Medulla oblongata (tissue), 1 donor: ENCODE results near the gene PGA4.
"Not testable (repeated sequence)": the region's sequence is repeated elsewhere in the genome, so short reads cannot be mapped to it uniquely, and the experiment has no call there.

ENCODE experiments used
- DNase-seq: peaks from one replicate; pipeline ENCODE4 v3.0.0-alpha.2; 2015; ENCODE audit errors: extremely low spot score

The PGA4 gene

GRCh38 chr11:61250796-61251765 is 28.9 kb downstream of the PGA4 start:
- DNase-seq: not testable (repeated sequence)

- DNase-seq: not testable (repeated sequence)
These were observed 30.2 kb downstream of the PGA4 start for GRCh38 chr11:61252332-61252731.

GRCh38 chr11:61254403-61255025 is 32.4 kb downstream of the PGA4 start:
- peak; percentile 68 for DNase-seq

GRCh38 chr11:61256710-61257482 is 34.7 kb downstream of the PGA4 start:
- DNase-seq: no peak

GRCh38 chr11:61258546-61258945 is 36.4 kb downstream of the PGA4 start:
- no peak for DNase-seq

GRCh38 chr11:61259363-61259762 is 37.2 kb downstream of the PGA4 start:
- DNase-seq: no peak

- no peak for DNase-seq
These were observed 42.2 kb downstream of the PGA4 start for GRCh38 chr11:61264371-61264770.

GRCh38 chr11:61264795-61265194 is 42.6 kb downstream of the PGA4 start:
- DNase-seq: no peak

GRCh38 chr11:61265357-61265756 is 43.2 kb downstream of the PGA4 start:
- no peak for DNase-seq

GRCh38 chr11:61266602-61267001 is 44.5 kb downstream of the PGA4 start:
- DNase-seq: no peak

- DNase-seq: no peak
These were observed 45.3 kb downstream of the PGA4 start for GRCh38 chr11:61267437-61267841.

GRCh38 chr11:61268588-61269250 is 46.6 kb downstream of the PGA4 start:
- DNase-seq: no peak

- no peak for DNase-seq
These were observed 48.4 kb downstream of the PGA4 start for GRCh38 chr11:61270354-61271076.

GRCh38 chr11:61272731-61273130 is 50.6 kb downstream of the PGA4 start:
- no peak for DNase-seq

GRCh38 chr11:61273178-61274078 is 51.3 kb downstream of the PGA4 start:
- peak; percentile 71 for DNase-seq

- no peak for DNase-seq
These were observed 51.9 kb downstream of the PGA4 start for GRCh38 chr11:61274084-61274483.

- DNase-seq: no peak
These were observed 53.0 kb downstream of the PGA4 start for GRCh38 chr11:61275191-61275590.

GRCh38 chr11:61277186-61278000 is 55.2 kb downstream of the PGA4 start:
- DNase-seq: peak; percentile 17

- no peak for DNase-seq
These were observed 55.9 kb downstream of the PGA4 start for GRCh38 chr11:61278001-61278470.
